ENCODE measurements around the gene EGFL8.
A peak's percentile ranks its signal among the peaks of the same experiment; 100 is the strongest.
"Not testable (repeated sequence)": the region's sequence is repeated elsewhere in the genome, so short reads cannot be mapped to it uniquely, and the experiment has no call there.

EGFL8 gene

GRCh38 chr6:32184084-32184640 is 19.8 kb downstream of the EGFL8 start, which contains the start of gene AGER:
TSS of gene AGER (minus strand) at chr6:32184253. CDS start at chr6:32184222, 31 bp downstream.
- DNase-seq (ENCODE audit: low read depth), result no peak

- peak; percentile 55 for DNase-seq (ENCODE audit: low read depth)
Measured at GRCh38 chr6:32185681-32186131, 21.3 kb downstream of the EGFL8 start.

- DNase-seq (ENCODE audit: low read depth), result not testable (repeated sequence)
Measured at GRCh38 chr6:32186151-32186840, 21.9 kb downstream of the EGFL8 start.

- no peak for DNase-seq (ENCODE audit: low read depth)
Measured at GRCh38 chr6:32187009-32187709, 22.8 kb downstream of the EGFL8 start.

GRCh38 chr6:32187725-32188380 is 23.5 kb downstream of the EGFL8 start:
- not testable (repeated sequence) for DNase-seq (ENCODE audit: low read depth)

- no peak for DNase-seq (ENCODE audit: low read depth)
Measured at GRCh38 chr6:32188381-32189068, 24.1 kb downstream of the EGFL8 start.

GRCh38 chr6:32189069-32189741 is 24.8 kb downstream of the EGFL8 start:
- DNase-seq (ENCODE audit: low read depth), result no peak

- DNase-seq (ENCODE audit: low read depth), result no peak
Measured at GRCh38 chr6:32189742-32190053, 25.3 kb downstream of the EGFL8 start.

- DNase-seq (ENCODE audit: low read depth), result peak; percentile 71
Measured at GRCh38 chr6:32190054-32190851, 25.9 kb downstream of the EGFL8 start, which contains the start of gene PBX2. TSS of gene PBX2 (minus strand) at chr6:32190202. CDS start at chr6:32189915, 287 bp downstream.

GRCh38 chr6:32190911-32191677 is 26.7 kb downstream of the EGFL8 start:
- no peak for DNase-seq (ENCODE audit: low read depth)

- no peak for DNase-seq (ENCODE audit: low read depth)
Measured at GRCh38 chr6:32191696-32192607, 27.6 kb downstream of the EGFL8 start.

GRCh38 chr6:32192608-32193039 is 28.2 kb downstream of the EGFL8 start, which contains the start of gene GPSM3:
TSS of gene GPSM3 (minus strand) at chr6:32192643. CDS start at chr6:32192513, 130 bp downstream.
- DNase-seq (ENCODE audit: low read depth), result peak; percentile 33

GRCh38 chr6:32193096-32193495 is 28.7 kb downstream of the EGFL8 start:
- DNase-seq (ENCODE audit: low read depth), result not testable (repeated sequence)

- no peak for DNase-seq (ENCODE audit: low read depth)
Measured at GRCh38 chr6:32194388-32194787, 30.0 kb downstream of the EGFL8 start.

GRCh38 chr6:32194825-32195651 is 30.6 kb downstream of the EGFL8 start:
- DNase-seq (ENCODE audit: low read depth), result no peak

GRCh38 chr6:32195652-32195901 is 31.2 kb downstream of the EGFL8 start:
- DNase-seq (ENCODE audit: low read depth), result peak; percentile 100

- DNase-seq (ENCODE audit: low read depth), result peak; percentile 46
Measured at GRCh38 chr6:32195902-32196681, 31.7 kb downstream of the EGFL8 start.

Measured in activated T-helper 9 cell treated with anti-CD3 and anti-CD28 coated beads, Interleukin-2, amount 50 U/mL, for 16 hours (primary cell).